GM10847 (cell line): ENCODE results near the gene TOMM22.

ENCODE experiments used
- POLR2A ChIP-seq: IDR thresholded peaks from 2 replicates; pipeline ENCODE4 v1.6.1; 2011; ENCODE audit not compliant: insufficient read length; ENCODE audit errors: extremely low read depth

The TOMM22 gene

DNA sequence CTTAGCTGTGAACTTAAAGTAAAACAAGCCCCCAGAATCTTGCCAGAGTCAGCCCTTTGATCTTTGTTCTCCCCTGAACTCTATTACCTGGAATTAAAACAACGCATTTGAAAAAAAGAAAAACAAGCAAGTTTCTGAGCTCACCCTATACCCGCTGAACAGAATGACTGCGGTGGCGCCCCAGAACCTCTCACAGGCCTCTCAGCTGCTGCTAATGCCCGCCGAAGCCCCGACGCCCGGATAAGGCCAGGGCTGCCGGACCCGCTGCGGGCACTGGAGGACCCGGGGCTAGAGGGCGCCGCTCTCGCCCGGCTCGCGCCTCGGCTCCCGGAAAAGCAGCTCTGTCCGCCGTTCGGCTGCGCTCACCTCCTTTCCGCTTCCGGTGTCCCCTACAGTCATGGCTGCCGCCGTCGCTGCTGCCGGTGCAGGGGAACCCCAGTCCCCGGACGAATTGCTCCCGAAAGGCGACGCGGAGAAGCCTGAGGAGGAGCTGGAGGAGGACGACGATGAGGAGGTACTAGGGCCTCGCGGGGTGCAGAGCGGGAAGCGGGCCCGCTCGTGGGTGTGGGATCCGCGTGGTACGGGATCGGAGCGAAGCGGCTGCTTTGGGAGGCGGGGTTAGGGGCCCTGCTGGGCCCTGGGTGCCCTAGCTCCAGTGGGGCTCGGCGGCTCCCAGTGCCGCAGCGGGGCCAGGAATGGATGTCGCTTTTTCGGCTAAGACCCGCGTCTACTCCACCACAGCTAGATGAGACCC lies at the start of gene TOMM22:
TSS of gene TOMM22 (plus strand) at position 376 of the 754 bp plus-strand sequence. CDS start at position 398, 22 bp downstream.
- TF ChIP-seq POLR2A = peak; percentile 84

DNA sequence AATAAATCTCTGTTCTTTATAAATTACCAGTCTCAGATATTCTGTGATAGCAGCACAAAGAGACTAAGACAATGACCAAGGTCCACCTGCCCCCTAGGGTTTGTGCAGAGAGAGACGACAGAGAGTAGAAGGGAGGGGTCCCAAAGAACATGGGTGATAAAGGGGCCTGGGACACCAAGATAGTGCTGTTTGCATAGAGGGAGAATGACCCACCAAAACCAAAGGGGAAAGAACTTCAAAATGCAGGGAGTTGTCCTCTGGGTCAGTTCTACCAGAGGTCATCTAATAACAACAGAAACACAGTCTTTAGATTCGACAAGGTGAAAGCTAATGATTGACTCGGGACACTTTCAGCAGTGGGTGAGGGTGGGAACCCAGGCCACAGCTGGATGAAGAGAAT lies 49.2 kb upstream of the TOMM22 start:
- no peak for TF ChIP-seq POLR2A

GRCh38 chr22:38638216-38638615 lies 43.5 kb upstream of the TOMM22 start:
- TF ChIP-seq POLR2A = no peak

DNA sequence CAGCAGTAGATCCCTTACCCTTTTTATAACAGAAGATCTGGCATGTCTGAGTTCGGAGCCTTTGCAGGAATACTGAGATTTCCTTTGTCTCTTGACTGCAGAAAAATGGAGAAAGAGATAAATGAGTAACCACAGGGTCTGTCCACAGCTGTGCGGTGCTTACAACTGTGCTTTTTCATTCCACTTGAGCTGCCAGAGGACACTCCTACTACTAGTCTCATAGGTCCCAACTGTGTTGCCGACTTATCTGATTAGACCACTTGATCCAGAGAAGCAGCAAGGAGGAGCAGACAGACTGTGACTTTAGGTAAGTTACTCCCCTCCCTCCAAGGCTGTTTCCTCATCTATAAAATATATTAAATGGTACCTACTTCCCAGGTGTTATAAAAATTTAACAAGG lies 43.0 kb upstream of the TOMM22 start:
- TF ChIP-seq POLR2A = no peak

DNA sequence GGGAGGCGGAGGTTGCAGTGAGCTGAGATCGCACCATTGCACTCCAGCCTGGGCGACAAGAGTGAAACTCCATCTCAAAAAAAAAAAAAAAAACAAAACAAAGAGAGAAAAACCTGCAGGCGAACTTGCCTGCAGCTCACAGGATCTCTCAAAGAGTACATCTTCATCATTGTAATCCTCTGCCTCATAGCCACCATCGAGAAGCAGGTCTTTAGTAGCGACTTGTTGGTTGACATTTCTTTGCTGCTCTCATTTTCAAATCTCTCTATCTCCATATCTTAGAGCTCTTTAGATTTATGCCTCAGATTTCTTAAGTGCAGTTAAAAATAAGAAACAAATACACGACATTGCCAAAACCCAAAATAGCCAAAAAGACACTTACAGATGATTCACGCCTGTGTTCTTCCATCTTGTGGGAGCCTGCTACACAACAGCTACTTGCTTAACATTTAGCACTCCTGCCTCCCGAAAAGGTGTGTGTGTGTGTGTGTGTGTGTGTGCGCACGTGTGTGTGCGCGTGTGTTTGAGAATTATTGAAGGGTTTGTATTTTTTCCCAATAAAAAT lies 40.2 kb upstream of the TOMM22 start:
- TF ChIP-seq POLR2A = no peak

- TF ChIP-seq POLR2A = no peak
Observed at GRCh38 chr22:38645430-38645829, 36.3 kb upstream of the TOMM22 start.

DNA sequence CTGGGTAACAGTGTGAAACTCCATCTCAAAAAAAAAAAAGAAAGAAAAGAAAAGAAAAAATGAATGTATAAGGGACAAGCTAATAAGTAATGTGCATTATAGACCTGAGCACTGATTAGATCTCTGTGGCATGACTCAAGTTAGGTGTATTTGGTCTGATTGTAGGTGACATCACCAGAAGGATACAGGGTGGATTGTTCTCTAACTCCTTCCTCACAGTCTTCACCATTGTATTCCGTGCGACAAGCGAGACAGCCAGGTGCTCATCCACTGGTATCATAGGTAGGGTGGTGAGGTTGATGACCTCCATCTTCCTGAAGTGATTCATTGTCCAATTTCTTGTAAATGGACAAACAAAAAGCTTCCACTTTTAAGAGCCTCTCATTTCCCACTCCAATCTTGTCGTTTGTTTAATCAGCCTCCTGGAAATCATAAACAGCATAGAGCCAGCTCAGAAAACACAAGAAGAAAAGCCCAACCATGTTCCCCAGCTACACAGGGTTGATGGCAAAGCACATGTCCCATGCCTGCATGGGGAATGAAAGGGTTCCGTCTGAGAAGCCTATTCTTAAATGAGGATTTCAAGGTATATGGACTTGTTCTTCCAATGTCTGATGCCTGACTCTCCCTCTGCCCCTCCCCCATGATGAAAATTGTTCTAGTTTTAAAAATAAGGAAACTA lies 31.8 kb upstream of the TOMM22 start:
- TF ChIP-seq POLR2A = no peak

DNA sequence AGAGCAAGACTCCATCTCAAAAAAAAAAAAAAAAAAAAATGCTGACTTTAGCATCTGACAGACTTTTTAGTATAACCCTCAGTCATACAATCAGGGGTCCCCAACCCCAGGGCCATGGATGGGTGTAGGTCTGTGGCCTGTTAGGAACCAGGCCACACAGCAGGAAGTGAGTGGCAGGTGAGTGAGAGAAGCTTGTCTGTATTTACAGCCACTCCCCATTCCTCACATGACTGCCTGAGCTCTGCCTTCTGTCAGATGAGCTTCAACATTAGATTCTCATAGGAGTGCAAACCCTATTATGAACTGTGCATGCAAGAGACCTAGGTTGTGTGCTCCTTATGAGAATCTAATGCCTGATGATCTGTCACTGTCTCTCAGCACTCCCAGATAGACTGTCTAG lies 28.9 kb upstream of the TOMM22 start:
- no peak for TF ChIP-seq POLR2A

DNA sequence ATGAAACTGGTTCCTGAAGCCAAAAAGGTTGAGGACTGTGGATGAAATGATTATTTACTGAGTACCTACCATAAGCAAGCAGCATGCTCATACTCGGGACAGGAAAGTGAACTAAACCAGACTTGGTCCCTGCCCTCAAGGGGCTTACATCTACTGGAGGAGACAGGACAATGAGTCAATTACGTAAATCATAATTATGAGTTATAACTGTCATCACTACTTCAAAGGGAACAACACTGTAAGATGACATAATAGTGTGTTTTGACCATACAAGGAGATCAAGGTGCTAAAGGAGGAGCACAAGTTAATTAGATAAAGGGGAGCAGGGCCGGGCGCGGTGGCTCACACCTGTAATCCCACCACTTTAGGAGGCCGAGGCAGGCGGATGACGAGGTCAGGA lies 28.0 kb upstream of the TOMM22 start:
- TF ChIP-seq POLR2A = no peak

GRCh38 chr22:38655519-38656255 lies 26.1 kb upstream of the TOMM22 start:
- no peak for TF ChIP-seq POLR2A

- TF ChIP-seq POLR2A = peak; percentile 29
Observed at GRCh38 chr22:38656256-38657044, 25.3 kb upstream of the TOMM22 start, which contains the start of the genes CBY1 and FAM227A. TSS of gene CBY1 (plus strand) at chr22:38656638. CDS start at chr22:38668055, 11,417 bp downstream. TSS of gene FAM227A (minus strand) at chr22:38656392. CDS start at chr22:38650168, 6,224 bp downstream.

- TF ChIP-seq POLR2A = no peak
Observed at GRCh38 chr22:38657045-38657909, 24.5 kb upstream of the TOMM22 start.

- no peak for TF ChIP-seq POLR2A
Observed at GRCh38 chr22:38674888-38675287, 6.9 kb upstream of the TOMM22 start.

DNA sequence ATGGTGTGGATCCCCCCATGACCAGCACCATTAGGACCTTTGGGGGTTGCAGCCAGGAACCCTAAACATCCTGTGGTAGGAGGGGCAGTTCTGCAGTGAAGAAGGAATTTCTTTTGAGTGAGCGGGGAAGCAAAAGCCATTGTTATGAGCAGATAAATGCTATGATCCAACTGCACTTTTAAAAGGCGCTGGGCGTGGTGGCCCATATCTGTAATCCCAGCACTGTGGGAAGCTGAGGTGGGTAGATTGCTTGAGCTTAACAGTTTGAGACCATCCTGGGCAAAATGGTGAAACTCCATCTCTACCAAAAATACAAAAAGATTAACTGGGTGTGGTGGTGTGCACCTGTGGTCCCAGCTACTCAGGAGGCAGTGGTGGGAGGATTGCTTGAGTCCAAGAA lies 5.9 kb upstream of the TOMM22 start:
- no peak for TF ChIP-seq POLR2A

- TF ChIP-seq POLR2A = no peak
Observed at GRCh38 chr22:38684895-38685294, 3.1 kb downstream of the TOMM22 start.
